GM19023 (cell line): ENCODE results near the gene EMSY.

Source experiments
- ATAC-seq: cut with Tn5 transposase; IDR thresholded peaks from one replicate; pipeline ENCODE4 v1.9.1; 2021; ENCODE audit warnings: mild to moderate bottlenecking, moderate library complexity; ENCODE audit not compliant: unreplicated experiment

Gene EMSY

DNA sequence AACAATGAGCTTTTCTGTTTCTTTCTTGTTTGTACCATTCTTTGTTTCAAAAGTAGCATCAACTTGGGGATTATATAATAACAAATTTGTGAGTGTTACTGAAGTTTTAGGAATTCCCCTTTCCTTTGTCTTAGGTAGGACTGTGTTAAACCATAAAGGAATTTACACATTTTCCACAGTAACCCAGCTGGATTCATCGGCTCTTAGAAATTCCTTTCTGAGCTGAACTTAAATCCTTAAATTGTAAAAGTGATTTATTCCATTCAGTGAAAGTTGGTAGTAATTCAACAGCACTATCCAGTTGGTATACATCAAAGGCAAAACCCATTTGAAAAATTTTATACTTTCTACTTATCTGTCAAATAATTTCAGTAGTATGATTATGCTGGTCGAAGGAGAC, 11.8 kb downstream of the EMSY start:
- no peak for ATAC-seq

- ATAC-seq: no peak
Measured at GRCh38 chr11:76459299-76459698, 14.5 kb downstream of the EMSY start.

DNA sequence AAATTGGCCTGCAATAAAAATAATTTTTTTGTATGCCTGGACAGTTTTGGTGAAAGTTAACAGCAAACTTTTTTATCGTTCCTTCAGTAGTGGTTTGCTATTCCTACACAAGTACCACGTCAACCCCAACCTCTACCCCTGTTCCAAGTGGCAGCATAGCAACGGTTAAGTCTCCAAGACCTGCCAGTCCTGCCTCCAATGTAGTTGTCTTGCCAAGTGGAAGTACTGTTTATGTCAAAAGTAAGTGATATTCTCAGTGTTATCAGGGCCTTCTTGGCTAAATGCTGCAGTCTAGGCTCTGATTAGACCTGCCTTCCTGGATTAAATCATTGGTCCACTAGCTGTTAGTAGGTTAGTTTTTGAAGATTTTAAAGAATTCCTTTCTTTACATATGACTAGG, 15.0 kb downstream of the EMSY start:
- ATAC-seq: no peak

GRCh38 chr11:76462317-76462716, 17.5 kb downstream of the EMSY start:
- no peak for ATAC-seq

- ATAC-seq: no peak
Measured at GRCh38 chr11:76465701-76466100, 20.9 kb downstream of the EMSY start.

- no peak for ATAC-seq
Measured at GRCh38 chr11:76466666-76467065, 21.8 kb downstream of the EMSY start.

DNA sequence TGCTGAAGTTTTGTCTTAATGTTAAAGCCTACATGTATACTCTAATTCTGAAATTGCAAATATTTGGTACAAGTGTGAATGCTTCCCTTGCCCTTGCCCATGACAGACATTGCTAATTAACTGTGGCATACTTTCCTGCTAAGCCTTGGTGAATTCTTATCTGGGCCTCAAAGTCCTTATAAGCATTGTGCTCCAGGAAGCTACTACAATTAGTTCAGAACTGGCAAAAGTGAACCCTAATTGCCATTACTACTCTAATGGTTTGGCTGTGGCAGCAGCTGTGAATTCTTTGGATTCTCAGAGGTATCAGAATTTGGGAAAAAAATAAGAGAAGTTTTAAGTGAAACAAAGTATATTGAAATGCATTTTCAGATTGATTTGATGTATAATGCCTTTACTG, 24.3 kb downstream of the EMSY start:
- ATAC-seq: no peak

- ATAC-seq: no peak
Measured at GRCh38 chr11:76471382-76471781, 26.6 kb downstream of the EMSY start.

DNA sequence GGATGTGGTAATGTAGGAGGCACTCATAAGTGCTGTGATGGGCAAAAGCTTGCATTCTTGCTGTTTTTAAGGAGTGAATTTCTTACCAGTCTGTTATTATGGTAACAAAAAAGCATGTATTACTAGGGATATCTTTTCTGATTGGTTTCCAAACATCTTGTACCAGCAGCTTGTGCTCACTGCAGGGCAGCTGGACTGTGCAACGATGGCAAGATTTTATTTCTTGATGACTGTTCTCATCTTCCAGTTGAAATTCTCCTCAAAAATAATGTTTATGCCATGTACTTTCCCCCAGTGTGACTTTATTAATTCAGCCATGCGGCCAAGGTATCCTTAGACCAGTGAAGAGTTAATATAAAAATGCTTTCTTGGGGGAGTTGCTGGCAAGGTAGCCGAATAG, 35.4 kb downstream of the EMSY start:
- ATAC-seq: no peak

GRCh38 chr11:76491644-76492043, 46.8 kb downstream of the EMSY start:
- no peak for ATAC-seq

DNA sequence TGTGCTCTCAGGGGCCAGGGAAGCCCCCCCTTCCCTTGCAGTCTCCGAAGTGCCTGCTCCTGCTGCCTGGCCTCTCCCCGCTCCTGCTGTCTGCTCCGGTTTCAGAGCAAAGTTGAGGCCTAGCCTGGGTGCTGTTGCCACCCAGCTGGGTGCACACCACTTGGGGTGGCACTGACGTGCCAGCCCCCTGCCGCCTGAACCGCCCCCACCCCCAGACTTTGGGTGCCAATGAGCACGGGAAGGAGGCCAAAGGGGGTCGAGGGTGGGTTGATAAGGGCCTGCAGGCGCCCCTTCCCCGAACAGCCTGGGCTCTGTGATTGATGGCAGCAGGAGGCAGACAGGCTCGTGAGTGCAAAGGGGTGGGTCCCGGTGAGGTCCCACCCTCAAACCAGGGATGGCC, 48.2 kb downstream of the EMSY start:
- no peak for ATAC-seq

DNA sequence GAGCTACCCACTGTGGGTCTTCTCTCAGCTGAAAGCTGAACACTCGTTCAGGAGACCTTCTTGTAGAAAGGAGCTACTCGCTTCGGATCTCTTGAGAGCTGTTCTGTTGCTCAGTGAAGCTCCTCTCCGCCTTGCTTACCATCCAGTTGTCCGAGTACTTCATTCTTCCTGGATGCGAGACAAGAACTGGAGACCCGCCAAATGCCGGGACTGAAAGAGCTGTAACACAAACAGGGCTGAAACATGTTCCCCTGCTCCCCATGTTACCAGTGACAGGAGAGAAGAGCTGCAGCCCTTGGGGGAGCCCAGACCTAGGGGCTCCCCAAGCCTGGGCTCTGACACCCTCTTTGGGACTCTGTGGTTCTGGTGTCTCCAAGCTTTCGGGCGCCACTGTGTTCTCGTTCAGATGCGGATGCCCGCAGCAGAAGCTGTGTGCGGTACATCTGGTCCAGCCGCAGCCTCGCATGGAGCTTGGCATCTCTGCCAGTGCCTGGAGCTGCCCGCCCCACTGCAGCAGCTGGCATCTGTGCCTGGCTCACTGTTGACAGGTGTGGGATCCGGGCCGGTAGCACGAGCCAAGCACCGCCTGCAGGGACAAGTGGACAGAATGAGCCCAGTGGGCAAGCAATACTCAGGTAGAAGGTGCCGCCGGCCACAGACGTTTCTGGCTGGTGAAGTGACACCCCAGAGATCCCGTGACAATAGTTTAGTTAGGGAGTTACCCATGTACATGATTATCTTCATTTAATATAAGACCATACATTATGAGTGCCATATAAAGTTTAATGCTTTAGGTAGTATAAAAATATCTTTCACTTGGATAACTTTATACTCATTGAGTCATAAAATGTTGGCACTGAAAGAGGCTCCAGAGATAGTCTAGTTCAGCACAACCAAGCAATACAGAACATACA, 49.1 kb downstream of the EMSY start:
- ATAC-seq: no peak

GRCh38 chr11:76495019-76495418, 50.2 kb downstream of the EMSY start:
- ATAC-seq: no peak

- no peak for ATAC-seq
Measured at GRCh38 chr11:76496174-76496573, 51.4 kb downstream of the EMSY start.

DNA sequence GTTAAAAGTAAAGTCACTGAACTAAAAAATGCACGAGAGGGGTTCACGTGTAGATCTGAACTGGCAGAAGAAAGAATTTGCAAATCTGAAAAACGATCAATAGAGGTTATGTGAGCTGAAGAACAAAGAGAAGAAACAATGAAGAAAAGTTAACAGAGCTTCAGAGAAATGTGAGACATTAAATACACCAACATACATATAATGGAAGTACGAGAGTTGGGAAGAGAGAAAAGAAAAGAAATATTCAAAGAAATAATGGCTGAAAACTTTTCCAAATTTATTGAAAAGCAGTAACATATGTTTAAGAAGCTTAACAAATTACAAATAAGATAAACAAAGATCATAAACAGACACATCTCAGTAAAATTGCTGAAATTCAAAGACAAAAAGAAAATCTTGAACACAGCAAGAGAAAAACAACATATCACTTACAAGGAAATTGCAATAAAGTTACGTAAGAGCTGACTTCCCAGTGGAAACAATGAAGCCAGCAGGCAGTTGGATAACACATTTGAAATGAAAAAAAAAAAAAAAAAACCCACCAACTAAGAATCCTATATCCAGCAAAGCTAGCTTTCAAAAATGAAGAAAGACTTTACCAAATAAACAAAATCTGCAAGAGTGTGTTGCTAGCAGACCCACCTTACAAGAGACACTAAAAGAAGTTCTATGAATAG, 56.8 kb downstream of the EMSY start:
- ATAC-seq: no peak

DNA sequence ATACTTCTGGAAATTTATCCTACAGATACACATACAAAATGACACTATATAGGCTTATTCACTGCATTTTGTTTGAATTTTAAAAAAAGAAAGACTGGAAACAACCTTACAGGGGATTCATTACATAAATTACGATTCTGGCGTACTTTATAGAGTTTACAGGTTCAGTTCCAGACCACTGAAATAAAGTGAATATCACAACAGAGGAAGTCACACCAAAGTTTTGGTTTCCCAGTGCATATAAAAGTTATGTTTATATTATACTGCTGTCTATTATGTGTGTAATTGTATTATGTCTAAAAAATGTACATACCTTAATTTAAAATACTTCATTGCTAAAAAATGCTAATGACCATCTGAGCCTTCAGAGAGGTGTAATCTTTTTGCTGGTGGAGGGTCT, 62.0 kb downstream of the EMSY start:
- ATAC-seq: no peak

DNA sequence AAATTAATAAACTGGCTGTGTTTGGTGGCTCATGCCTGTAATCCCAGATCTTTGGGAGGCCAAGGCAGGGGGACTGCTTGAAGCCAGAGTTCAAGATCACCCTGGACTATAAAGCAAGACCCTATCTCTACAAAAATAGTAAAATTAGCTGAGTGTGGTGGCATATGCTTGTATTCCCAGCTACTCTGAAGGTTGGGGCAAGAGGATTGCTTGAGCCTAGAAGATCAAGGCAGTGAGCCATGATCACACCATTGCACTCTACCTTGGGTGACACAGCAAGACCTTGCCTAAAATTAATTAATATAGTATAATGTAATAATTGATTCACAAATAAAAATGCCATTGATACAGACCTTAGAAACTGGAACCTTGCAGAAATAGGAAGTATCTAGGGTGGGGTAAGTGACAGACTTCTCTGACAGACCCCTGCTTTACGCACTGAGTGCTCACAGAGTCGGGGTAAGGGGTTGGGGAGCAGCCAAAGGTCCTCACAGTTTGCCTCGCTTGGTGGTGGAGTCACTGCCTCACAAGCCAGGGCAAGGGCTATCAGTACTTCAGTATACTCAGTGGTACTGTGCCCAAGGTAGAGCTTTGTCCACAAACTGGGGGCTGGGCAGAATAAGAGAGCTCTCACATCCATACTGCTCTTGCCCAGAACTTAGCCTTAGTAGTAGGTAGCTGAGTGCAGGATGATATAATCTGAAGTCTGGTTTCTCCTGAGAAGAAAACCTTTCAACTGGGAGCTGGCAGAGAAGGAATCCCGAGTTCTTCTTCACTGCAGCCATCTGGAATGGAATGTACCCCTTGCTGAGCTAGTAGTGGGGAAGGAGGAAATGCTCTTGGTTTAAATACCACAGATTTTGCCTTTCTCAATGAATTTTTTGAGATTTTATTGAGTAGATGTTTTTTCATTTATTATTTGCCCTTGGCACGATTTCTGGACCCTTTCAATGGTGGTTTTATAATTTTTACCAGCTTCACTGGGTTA, 65.5 kb downstream of the EMSY start:
- no peak for ATAC-seq

DNA sequence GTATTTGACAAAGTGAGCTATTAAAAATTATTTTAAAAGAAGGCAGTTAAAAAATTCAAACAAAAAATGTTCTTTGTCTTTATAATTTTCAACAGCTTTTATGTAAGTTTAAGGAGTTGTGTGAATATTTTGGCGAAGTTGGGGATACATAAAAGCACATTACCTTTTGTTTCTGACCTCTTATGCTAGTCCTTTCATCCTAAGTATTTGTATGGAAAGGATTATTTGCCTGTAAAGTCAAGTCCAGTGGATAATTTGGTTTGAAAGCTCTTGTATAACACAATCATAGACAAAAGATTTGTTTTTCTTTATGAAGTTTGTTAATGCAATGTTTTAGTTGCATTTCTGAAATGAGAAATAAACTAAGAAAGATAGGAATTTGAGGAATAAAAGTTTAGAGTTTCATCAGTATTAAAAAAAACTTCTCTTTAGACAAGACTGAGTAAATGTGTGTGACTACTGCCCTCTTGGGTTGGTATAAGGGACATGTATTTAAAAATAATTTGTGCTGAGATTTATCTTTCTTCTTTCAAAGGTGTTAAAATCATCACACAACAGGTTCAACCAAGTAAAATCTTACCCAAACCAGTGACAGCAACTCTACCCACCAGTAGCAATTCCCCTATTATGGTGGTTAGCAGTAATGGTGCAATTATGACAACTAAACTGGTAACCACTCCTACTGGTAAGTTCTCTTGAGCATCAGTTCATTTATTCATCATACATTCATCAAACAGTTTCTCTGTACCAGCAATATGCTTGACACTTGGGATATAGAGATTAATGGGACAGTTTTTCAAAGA, 68.2 kb downstream of the EMSY start:
- no peak for ATAC-seq

DNA sequence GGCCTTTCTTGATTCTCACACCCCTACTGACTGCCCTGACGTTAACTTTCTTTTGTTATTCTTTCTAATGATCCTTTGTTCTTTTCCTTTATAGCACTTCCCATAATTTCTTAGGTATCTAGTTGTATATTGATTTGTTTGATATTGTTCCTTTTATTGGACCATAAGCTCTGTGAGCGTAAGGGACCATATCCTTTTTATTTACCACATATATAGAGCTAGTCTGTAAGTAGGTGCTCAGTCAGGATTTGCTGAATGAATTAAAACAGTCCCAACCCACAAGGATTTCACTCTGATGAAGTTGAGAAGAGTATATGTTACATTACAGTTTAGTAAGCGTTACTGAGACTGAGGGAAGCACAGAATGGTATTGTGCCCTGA, 68.8 kb downstream of the EMSY start:
- no peak for ATAC-seq

- ATAC-seq: no peak
Measured at GRCh38 chr11:76515494-76515893, 70.7 kb downstream of the EMSY start.
